ENCODE results near the gene NPAS2.

- TF ChIP-seq POLR2A (IDR thresholded peaks at IDR 0.05; ENCODE audit: borderline replicate concordance, extremely low read depth, insufficient read depth, insufficient read length), result no peak
- TF ChIP-seq YY1 (IDR thresholded peaks at IDR 0.05; ENCODE audit: extremely low read depth, insufficient replicate concordance, low read depth, low read length), result no peak
- no peak for TF ChIP-seq RAD21 (IDR thresholded peaks at IDR 0.05; ENCODE audit: low read depth)
- no peak for TF ChIP-seq ZBTB33 (IDR thresholded peaks at IDR 0.05; ENCODE audit: extremely low read depth, insufficient replicate concordance, low read length)
- no peak for TF ChIP-seq ZFX (IDR thresholded peaks at IDR 0.05)
- TF ChIP-seq MAX (IDR thresholded peaks at IDR 0.05), result no peak
- no peak for TF ChIP-seq SRF (IDR thresholded peaks at IDR 0.05; ENCODE audit: low read depth)
- no peak for TF ChIP-seq JUND (IDR thresholded peaks at IDR 0.05)
- TF ChIP-seq POLR2AphosphoS5 (IDR thresholded peaks at IDR 0.05; ENCODE audit: low read depth, low read length), result no peak
- TF ChIP-seq CTCF (IDR thresholded peaks at IDR 0.05 in 2 of 3, conservative IDR thresholded peaks at IDR 0.05 in 1 of 3; ENCODE audit: borderline replicate concordance in 1 of 3, insufficient read depth in 1 of 3, low read depth in 2 of 3, low read length in 2 of 3), result no peak
Measured at GRCh38 chr2:101023327-101024107, 203.6 kb downstream of the NPAS2 start.

All from HCT116 (cell line).